Measurements from ENCODE around the gene RPL7A. TPM values are rescaled to one million over a fixed set of nuclear protein-coding genes. Genes with fewer than 3 reads are reported as not detected.

RPL7A gene
- total and polyA plus RNA-seq, 2 of the 13 experiments (the other 11 are each of a cell fraction or from before 2014, with no cell fraction given): 2,401 to 2,938 TPM

DNA sequence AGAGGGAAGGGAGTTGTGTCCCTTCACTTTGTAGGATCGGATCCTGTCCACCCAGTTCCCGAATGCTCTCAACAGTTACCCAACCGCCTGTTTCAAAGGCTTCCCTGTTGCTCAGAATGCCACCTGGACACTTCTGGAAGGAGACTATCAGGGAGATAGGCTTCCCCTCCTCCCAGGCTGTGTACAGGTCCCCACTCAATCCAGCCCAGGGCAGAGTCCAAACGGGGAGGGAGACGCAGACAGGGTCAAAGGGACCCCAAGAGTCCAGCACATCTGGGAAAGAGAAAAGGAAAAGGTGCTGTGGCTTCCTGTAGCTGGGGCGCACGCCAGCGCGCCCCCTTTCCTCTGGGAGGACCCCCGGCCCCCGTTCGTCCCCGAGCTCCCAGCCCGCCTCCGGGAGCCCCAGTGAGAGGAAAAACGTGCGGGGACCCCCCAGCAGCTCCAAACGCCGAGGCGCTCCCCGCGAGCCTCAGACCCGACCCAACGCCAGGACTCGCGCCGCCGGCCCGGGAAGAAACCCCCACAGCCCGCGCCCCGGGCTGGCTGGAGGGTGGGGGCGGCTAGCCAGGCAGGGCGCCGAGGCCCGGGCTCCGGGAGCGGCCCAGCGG is 27.2 kb downstream of the RPL7A start (continued):
- TF ChIP-seq ZNF766 (CRISPR knock-in tag; IDR thresholded peaks at IDR 0.05; ENCODE audit: borderline replicate concordance) (0 out of 2 replicates have a peak, but pooled peaks have one; percentile 30), NFIC (IDR thresholded peaks at IDR 0.05; ENCODE audit: low read length) (no peak), NFKB2 (CRISPR knock-in tag; IDR thresholded peaks at IDR 0.05; ENCODE audit: borderline replicate concordance) (peak; percentile 59; the same call in 1 of the 2 replicates), ATF1 (CRISPR knock-in tag; IDR thresholded peaks at IDR 0.05) (no peak), RARA (CRISPR knock-in tag; IDR thresholded peaks at IDR 0.05) (0 out of 2 replicates have a peak, but pooled peaks have one; percentile 14), NBN (conservative IDR thresholded peaks at IDR 0.05) (no peak), KAT7 (CRISPR knock-in tag; IDR thresholded peaks at IDR 0.05; ENCODE audit: borderline replicate concordance) (no peak), TBL1XR1 (IDR thresholded peaks at IDR 0.05; ENCODE audit: borderline replicate concordance, low read length, partially characterized antibody) (no peak), REPIN1 (CRISPR knock-in tag; IDR thresholded peaks at IDR 0.05; ENCODE audit: borderline replicate concordance, low read depth) (peak; percentile 56; the same call in 1 of the 2 replicates), TOPORS (CRISPR knock-in tag; IDR thresholded peaks at IDR 0.05) (no peak; the same call in 1 of the 2 replicates), EP300 (IDR thresholded peaks at IDR 0.05; ENCODE audit: low read depth in 2 of 2, low read length in 2 of 2) (peak in 1 of 2 experiments; percentile 17; a peak in 1 of 4 replicates), EP300 (CRISPR knock-in tag; IDR thresholded peaks at IDR 0.05; ENCODE audit: borderline replicate concordance) (no peak), U2AF2 (IDR thresholded peaks at IDR 0.05; ENCODE audit: low read depth, low read length) (no peak), SMAD1 (CRISPR knock-in tag; IDR thresholded peaks at IDR 0.05; ENCODE audit: borderline replicate concordance, low read depth) (no peak), JUNB (CRISPR knock-in tag; IDR thresholded peaks at IDR 0.05; ENCODE audit: borderline replicate concordance) (no peak), ZNF264 (CRISPR knock-in tag; IDR thresholded peaks at IDR 0.05) (0 out of 2 replicates have a peak, but pooled peaks have one; percentile 44), ZNF547 (CRISPR knock-in tag; IDR thresholded peaks at IDR 0.05) (no peak)
- TF ChIP-seq, protein P1, sequence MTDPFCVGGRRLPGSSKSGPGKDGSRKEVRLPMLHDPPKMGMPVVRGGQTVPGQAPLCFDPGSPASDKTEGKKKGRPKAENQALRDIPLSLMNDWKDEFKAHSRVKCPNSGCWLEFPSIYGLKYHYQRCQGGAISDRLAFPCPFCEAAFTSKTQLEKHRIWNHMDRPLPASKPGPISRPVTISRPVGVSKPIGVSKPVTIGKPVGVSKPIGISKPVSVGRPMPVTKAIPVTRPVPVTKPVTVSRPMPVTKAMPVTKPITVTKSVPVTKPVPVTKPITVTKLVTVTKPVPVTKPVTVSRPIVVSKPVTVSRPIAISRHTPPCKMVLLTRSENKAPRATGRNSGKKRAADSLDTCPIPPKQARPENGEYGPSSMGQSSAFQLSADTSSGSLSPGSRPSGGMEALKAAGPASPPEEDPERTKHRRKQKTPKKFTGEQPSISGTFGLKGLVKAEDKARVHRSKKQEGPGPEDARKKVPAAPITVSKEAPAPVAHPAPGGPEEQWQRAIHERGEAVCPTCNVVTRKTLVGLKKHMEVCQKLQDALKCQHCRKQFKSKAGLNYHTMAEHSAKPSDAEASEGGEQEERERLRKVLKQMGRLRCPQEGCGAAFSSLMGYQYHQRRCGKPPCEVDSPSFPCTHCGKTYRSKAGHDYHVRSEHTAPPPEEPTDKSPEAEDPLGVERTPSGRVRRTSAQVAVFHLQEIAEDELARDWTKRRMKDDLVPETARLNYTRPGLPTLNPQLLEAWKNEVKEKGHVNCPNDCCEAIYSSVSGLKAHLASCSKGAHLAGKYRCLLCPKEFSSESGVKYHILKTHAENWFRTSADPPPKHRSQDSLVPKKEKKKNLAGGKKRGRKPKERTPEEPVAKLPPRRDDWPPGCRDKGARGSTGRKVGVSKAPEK (CRISPR knock-in tag; IDR thresholded peaks at IDR 0.05; ENCODE audit: borderline replicate concordance): no peak
- TF ChIP-seq, protein P2, sequence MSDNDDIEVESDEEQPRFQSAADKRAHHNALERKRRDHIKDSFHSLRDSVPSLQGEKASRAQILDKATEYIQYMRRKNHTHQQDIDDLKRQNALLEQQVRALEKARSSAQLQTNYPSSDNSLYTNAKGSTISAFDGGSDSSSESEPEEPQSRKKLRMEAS (IDR thresholded peaks at IDR 0.05): peak; percentile 45; the same call in 1 of the 2 replicates
- TF ChIP-seq, protein P3, sequence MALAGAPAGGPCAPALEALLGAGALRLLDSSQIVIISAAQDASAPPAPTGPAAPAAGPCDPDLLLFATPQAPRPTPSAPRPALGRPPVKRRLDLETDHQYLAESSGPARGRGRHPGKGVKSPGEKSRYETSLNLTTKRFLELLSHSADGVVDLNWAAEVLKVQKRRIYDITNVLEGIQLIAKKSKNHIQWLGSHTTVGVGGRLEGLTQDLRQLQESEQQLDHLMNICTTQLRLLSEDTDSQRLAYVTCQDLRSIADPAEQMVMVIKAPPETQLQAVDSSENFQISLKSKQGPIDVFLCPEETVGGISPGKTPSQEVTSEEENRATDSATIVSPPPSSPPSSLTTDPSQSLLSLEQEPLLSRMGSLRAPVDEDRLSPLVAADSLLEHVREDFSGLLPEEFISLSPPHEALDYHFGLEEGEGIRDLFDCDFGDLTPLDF (CRISPR knock-in tag; IDR thresholded peaks at IDR 0.05): no peak
- TF ChIP-seq, protein P4, sequence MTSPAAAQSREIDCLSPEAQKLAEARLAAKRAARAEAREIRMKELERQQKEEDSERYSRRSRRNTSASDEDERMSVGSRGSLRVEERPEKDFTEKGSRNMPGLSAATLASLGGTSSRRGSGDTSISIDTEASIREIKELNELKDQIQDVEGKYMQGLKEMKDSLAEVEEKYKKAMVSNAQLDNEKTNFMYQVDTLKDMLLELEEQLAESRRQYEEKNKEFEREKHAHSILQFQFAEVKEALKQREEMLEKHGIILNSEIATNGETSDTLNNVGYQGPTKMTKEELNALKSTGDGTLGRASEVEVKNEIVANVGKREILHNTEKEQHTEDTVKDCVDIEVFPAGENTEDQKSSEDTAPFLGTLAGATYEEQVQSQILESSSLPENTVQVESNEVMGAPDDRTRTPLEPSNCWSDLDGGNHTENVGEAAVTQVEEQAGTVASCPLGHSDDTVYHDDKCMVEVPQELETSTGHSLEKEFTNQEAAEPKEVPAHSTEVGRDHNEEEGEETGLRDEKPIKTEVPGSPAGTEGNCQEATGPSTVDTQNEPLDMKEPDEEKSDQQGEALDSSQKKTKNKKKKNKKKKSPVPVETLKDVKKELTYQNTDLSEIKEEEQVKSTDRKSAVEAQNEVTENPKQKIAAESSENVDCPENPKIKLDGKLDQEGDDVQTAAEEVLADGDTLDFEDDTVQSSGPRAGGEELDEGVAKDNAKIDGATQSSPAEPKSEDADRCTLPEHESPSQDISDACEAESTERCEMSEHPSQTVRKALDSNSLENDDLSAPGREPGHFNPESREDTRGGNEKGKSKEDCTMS (CRISPR knock-in tag; conservative IDR thresholded peaks at IDR 0.05): no peak
- TF ChIP-seq, protein P5, sequence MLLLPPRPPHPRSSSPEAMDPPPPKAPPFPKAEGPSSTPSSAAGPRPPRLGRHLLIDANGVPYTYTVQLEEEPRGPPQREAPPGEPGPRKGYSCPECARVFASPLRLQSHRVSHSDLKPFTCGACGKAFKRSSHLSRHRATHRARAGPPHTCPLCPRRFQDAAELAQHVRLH (CRISPR knock-in tag; IDR thresholded peaks at IDR 0.05; ENCODE audit: borderline replicate concordance, low read depth): no peak
- TF ChIP-seq, protein P6, sequence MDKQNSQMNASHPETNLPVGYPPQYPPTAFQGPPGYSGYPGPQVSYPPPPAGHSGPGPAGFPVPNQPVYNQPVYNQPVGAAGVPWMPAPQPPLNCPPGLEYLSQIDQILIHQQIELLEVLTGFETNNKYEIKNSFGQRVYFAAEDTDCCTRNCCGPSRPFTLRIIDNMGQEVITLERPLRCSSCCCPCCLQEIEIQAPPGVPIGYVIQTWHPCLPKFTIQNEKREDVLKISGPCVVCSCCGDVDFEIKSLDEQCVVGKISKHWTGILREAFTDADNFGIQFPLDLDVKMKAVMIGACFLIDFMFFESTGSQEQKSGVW (CRISPR knock-in tag; IDR thresholded peaks at IDR 0.05; ENCODE audit: borderline replicate concordance): no peak

All from HepG2 (cell line).